C4-2B (cell line): ENCODE measurements around the gene RNF224.

ENCODE experiments used
- CTCF ChIP-seq: fragments of 450-650 bp; conservative IDR thresholded peaks from 2 replicates; pipeline ENCODE4 v1.5.1; 2017; ENCODE audit warnings: mild to moderate bottlenecking
- ZFX ChIP-seq: fragments of 450-650 bp; IDR thresholded peaks from 2 replicates; pipeline ENCODE4 v1.6.1; 2017

GRCh38 chr9:137179761-137180160 is 47.5 kb upstream of the RNF224 start:
- TF ChIP-seq CTCF (no peak), ZFX (no peak)
